SH-SY5Y (cell line): Measurements from ENCODE around the gene TMEM167B.

ENCODE experiments used
- GATA2 ChIP-seq: IDR thresholded peaks from 2 replicates; pipeline ENCODE4 v1.6.1; 2011; ENCODE audit warnings: mild to moderate bottlenecking, low read depth, low read length
- GATA3 ChIP-seq: IDR thresholded peaks from 2 replicates; pipeline ENCODE4 v1.6.1; 2011; ENCODE audit warnings: low read depth, mild to moderate bottlenecking, low read length, moderate library complexity

DNA sequence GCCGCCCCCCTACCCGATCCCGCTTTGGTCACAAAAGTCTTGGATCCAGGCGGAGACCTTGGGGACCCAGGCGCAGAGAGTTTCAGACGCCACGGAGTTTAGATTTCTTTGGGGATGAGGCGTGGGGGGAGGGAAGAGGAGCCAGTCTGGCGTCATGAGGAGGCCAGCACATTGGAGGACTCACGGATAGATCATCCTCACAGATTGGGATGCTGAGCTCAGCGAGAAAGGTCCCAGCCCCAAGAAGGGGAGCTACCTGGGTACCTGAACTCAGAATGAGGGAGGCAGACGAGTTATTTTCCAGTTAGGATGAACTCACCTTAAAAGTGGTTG, 23.7 kb downstream of the TMEM167B start:
- TF ChIP-seq GATA2, result no peak
- TF ChIP-seq GATA3, result no peak
